GM18499 (cell line): ENCODE data around the gene EN1.

Experiments used
- ATAC-seq: cut with Tn5 transposase; IDR thresholded peaks from one replicate; pipeline ENCODE4 v1.9.1; 2021; ENCODE audit warnings: moderate number of reproducible peaks; ENCODE audit not compliant: insufficient read depth, unreplicated experiment

EN1 gene

GRCh38 chr2:118844261-118845004, 3.0 kb downstream of the EN1 start:
- ATAC-seq, result no peak

DNA sequence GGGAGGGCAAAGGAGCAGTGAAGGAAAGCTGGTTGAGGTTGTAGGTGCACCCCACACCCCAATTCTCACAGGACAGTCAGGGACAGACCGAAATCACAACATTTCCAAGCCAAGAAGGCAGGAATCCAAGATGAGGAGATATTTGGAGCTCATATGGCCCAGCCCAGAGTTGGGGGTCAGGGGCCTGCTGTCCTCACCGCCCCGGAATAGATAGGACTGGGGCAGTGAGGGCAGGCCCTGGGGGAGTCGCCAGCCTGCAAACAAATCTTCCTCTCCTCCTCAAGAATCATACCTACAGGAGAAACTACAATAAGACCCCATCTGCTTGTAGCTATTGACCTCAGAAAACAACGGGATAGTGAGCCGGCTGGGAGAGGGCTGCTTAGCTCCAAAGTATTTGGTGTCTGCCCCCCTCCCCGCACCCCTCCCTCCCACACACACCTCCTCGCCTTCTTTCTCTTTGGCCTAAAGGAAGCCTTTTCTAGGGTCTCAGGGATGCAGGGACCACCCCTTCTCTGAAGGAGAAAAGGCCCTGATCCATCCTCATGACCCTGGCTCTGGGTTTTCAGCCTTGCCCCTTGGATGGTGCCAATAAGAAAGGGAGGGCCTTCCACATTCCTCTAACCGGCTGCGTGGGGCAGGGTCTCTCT, 3.8 kb downstream of the EN1 start:
- no peak for ATAC-seq

- ATAC-seq, result no peak
Measured at GRCh38 chr2:118842661-118843482, 4.6 kb downstream of the EN1 start.

DNA sequence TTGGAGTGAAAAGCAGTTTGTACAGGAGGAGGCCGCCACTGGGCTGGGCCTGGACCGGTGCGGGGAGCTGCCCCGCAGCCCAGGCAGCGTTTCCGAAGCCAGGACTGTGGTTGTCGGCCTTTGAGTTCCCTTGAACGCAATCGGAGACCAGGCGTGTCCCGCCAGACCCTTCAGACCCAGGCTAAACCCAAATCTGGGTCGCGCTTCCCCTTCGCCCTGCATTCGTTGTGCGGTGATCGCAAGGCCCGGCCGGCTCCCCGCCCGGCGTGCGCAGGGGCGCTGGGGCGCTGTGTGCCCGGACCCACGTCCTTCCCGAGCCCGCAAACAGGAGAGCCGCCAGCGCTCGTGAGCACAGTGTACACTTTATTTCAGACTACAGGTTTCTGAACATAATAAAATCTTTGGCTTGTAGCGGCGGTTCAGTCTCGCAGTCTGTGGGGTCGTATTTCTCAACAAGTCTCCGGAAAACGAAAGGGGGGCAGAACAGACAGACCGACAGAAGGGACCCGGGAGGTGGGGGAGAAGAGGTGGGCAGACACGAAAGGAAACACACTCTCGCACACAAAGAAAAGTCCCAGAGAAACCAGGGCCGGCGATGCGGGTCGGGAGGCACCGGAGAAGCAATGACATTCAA, 5.5 kb downstream of the EN1 start:
- no peak for ATAC-seq

DNA sequence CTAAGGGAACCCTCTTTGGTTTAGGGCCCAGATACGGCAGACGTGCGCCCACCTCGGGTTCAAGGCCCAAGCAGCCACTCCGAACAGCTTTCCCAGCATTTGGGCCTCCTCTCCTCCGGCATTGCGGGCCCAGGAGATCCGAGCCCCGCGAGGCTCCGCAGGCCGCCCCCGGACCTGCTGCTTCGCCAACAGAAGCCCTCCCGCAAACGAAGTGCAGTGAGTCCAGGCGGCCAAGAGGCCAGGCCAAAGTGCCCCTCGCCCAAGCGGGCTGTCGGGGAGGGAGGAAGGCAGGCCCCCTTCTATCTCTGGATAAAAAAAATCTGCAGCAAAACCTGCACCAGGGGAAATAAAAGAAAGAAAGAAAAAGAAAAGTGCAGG, 6.0 kb downstream of the EN1 start:
- no peak for ATAC-seq

DNA sequence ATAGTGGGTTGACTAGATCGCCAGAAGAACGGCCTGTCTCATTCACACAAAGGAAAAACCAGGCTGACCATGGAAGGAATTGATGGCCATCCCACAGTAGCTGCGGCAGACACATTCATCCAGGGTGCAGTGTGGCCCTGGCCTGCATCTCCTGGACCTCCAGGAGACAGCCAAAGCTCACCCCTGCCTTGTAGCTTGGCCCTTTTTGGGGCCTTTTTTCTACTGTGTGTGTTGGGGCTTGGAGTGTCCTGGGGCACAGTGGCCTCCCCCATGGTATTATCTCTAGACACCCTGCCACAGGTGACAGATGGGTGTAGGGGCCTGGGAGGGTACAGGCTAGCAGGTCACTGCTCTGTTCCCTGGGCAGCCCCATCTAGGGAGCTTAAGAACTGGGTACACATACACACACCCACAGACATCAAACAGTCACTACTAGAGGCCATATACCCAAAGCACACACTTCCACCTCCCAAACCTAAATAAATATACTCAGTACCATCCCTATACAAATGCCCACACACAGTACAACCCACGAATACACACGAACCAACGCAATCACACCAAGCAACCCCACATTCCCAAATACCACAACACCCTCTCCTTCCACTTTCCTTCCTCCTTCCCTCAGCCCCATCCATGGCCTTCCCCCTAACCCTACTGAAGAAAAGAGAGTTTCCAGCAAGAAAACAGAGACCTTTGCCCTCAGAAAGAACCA, 8.6 kb downstream of the EN1 start:
- ATAC-seq, result no peak

- no peak for ATAC-seq
Measured at GRCh38 chr2:118837621-118838020, 9.8 kb downstream of the EN1 start.

GRCh38 chr2:118837067-118837466, 10.4 kb downstream of the EN1 start:
- no peak for ATAC-seq

GRCh38 chr2:118836411-118836930, 11.0 kb downstream of the EN1 start:
- ATAC-seq, result no peak

DNA sequence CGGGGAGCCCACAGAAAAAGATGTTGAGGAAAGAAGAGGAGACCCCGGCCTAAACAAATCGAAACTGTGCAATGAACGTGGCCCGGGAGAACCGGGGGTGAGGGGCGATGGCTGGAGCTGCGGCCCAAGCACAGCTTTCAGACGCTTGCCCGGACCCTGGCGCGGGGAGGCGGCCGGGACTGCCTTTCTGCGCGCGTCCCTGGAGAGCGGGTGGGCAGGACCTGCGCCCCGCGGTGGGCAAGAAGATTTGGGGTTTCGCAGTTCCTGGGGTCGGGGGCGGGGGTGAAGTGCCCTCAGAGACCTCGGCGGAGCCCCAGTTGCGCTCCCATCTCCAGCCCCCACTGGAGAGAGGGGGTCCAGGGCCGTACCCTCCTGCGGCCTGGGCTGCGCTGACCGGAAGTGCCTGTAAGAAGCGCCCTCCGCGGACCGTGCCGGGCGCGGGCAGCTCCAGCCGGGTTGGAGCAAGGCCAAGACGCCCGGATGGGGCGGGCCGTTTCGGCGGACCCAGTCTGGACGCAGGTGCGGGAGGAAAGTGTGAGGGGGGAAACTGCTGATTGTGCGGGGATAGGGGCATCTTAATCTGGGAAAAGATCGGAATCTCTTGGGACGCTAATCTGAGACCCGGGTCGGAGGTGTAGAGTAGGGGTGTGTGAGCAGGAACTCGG, 11.6 kb downstream of the EN1 start:
- ATAC-seq, result no peak

DNA sequence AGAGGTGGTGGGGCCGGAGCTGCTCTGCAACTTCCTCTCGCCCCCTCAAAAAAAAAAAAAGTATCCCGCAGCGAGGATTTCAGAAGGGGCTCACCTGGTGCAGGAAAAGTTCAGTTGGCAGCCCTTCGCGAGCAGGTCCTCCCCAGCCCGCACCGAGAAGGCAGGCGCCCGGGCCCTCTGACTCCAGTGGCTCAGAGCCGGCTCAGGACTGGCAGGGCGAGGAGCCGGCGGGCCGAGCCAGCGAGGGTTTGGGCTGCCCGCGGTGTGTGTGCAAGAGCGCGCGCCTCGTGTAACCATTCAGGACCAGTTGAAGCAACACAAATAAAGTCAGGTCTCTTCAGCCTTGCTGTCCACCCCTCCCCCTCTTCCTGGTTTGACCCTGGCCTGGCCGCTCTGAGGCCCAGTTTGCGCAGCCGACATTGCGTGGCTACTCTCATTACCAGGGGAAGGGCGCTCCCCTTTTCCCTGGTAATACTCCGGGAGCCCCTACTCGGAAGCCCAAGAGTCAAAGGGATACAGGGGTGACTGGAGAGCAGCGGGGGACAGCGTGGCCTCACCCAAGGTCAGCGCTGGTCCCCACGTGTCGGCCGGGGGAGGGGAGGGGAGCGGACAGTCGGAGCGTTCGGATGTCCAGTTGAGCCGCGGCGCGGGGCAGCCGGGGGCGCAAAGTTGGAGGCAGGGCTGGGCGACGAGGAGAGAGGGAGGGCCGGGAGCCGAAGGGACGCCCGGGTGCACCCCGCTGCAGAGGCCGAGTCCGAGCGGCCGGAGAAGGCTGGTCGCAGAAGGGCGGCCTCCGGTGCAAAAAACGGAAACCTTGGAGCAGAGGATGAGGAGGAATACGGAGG, 12.3 kb downstream of the EN1 start:
- ATAC-seq, result no peak

- ATAC-seq, result no peak
Measured at GRCh38 chr2:118834440-118834810, 13.0 kb downstream of the EN1 start.

GRCh38 chr2:118833716-118834439, 13.6 kb downstream of the EN1 start:
- ATAC-seq, result no peak

GRCh38 chr2:118832791-118833715, 14.4 kb downstream of the EN1 start:
- no peak for ATAC-seq

DNA sequence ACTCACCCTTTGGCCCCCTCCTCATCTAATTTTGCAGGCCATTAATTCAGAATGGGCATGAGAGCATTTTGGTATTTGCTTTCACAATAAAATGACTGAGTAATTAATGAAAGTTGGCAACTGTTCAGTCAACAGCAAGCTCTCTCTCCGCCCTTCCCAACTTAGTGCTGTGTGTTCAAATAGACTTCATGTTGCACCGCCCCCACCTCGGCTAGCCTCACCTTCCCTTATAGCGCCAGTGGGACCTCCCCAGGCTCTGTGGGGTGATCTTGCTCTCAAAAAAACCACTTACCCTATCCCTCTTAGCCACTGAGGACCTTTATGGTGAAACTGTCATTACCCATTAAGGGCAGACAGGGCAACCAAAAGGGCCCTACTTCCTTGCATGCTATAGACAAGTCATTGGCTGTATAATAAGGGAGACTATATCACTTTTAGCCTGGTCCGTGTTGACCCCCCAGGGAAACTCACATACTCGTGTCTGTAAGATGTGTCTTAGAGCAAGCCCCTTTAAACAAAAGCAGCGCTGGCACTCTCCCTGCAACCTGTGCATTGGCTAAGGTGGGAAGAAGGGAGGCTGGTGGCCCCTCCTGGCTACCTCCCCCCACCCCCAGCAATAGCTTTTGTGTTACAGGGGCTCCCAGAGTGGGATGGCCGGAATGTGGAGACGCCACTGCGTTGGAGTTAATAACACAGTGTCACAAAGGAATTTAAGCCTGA, 15.2 kb downstream of the EN1 start:
- ATAC-seq, result no peak

DNA sequence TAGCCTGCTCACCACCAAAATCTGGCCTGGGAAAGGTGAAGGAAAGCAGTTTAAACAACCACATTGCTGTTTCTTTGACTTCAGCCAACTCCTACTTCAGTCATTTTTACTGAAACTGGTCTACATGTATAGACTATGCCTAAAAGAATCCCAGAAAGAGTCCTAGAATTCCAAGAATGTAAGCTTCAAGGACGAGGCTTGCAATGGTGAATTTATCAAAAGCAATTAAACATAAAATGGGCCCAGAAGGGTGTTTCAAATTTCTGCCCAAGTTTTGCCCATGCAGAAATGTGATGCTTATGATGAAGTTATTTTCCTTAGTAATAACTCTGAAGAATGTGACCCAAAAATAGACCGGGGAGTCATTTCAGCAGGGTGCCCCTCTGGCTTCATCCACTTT, 16.6 kb downstream of the EN1 start:
- no peak for ATAC-seq
